Upper lobe of left lung (tissue), 6 donors: Measurements from ENCODE around the gene KRTAP9-6. TPM values are rescaled to one million over a fixed set of nuclear protein-coding genes. Genes with fewer than 3 reads are reported as not detected.

Source experiments
- ATAC-seq, 2 donors: fragments of 200-7000 bp; cut with Tn5 transposase; one replicate each; pipeline ENCODE4 v1.9.1; 2022; ENCODE audit warnings: mild to moderate bottlenecking in 2 of 2, moderate library complexity in 2 of 2; ENCODE audit not compliant: low FRiP score in 2 of 2
- DNase-seq, 2 donors: peaks; one replicate each; pipeline ENCODE4 v3.0.0-alpha.2; 2019 to 2020
- H3K27ac ChIP-seq, 4 donors: fragments of 200-600 bp; sonication (generic); one replicate each; pipeline ENCODE4 v1.5.1; 2016 to 2019
- H3K27me3 ChIP-seq, 4 donors: fragments of 200-600 bp; sonication (generic); one replicate each; pipeline ENCODE4 v1.5.1; 2017 to 2019
- H3K36me3 ChIP-seq, 4 donors: fragments of 200-600 bp; sonication (generic); one replicate each; pipeline ENCODE4 v1.5.1; 2016 to 2019
- H3K4me1 ChIP-seq, 4 donors: fragments of 200-600 bp; sonication (generic); one replicate each; pipeline ENCODE4 v1.5.1; 2018 to 2019
- H3K4me3 ChIP-seq, 4 donors: fragments of 200-600 bp; sonication (generic); one replicate each; pipeline ENCODE4 v1.5.1; 2017 to 2019; ENCODE audit warnings: mild to moderate bottlenecking in 2 of 4, moderate library complexity in 1 of 4
- H3K9me3 ChIP-seq, 4 donors: fragments of 200-600 bp; sonication (generic); one replicate each; pipeline ENCODE4 v1.5.1; 2018 to 2019
- CTCF ChIP-seq, 6 experiments: fragments of 450-650 bp in 4 of 6; fragments of 200-600 bp in 2 of 6; sonication (generic) in 2 of 6; IDR thresholded peaks; one replicate each; pipeline ENCODE4 v1.5.1; 2016 to 2019; ENCODE audit warnings: antibody characterized with exemption in 6 of 6
- EP300 ChIP-seq, 4 donors: sonication (generic); formaldehyde crosslinking; IDR thresholded peaks; one replicate each; pipeline ENCODE4 v1.5.1; 2017; ENCODE audit warnings: antibody characterized with exemption in 4 of 4, control low read depth in 2 of 4
- POLR2A ChIP-seq, 4 donors: fragments of 450-650 bp; IDR thresholded peaks; one replicate each; pipeline ENCODE4 v1.5.1; 2016 to 2017; ENCODE audit warnings: antibody characterized with exemption in 4 of 4, mild to moderate bottlenecking in 2 of 4
- POLR2AphosphoS5 ChIP-seq, 2 donors: sonication (generic); formaldehyde crosslinking; IDR thresholded peaks; one replicate each; pipeline ENCODE4 v1.5.1; 2017; ENCODE audit warnings: antibody characterized with exemption in 2 of 2
- WGBS, 2 donors: methylation state at CpG; one replicate each; pipeline ENCODE4 v1.1.5; 2017 to 2018; 5-methylcytosine and 5-hydroxymethylcytosine counted together
- total RNA-seq, 6 donors: library from RNA; depleted of rRNA in 4 of 6; stranded (reverse); fragments of >200 nt in 4 of 6; gene quantifications; one replicate each; pipeline versions ENCODE4 v1.1.0 to v1.2.1, GENCODE V29; 2016 to 2021
- donor health status: DM: no; HTN: no; CAD: no; lungs with moderate emphysema.
- donor health status: DM: no; HTN: yes; CAD: no; lungs with severe emphysema.

KRTAP9-6 gene
- total RNA-seq, 6 donors from 2014 or later, result not detected

GRCh38 chr17:41278176-41278955 lies 13.2 kb downstream of the KRTAP9-6 start:
- TF ChIP-seq POLR2A (IDR thresholded peaks at IDR 0.05), result no peak
- no peak for TF ChIP-seq EP300 (IDR thresholded peaks at IDR 0.05)
- TF ChIP-seq POLR2AphosphoS5 (IDR thresholded peaks at IDR 0.05), result no peak
- TF ChIP-seq CTCF (IDR thresholded peaks at IDR 0.05), result no peak
- Histone ChIP-seq H3K4me3 (no peak overlapping the region), H3K27ac (no peak overlapping the region), H3K4me1 (no peaks in the 10 kb centered on the region), H3K9me3 (no peaks in the 10 kb centered on the region), H3K27me3 (no peaks in the 10 kb centered on the region), H3K36me3 (no peaks in the 10 kb centered on the region)
- 87 to 88% methylated on average over 3 of the region's 3 CpGs for WGBS, 2 donors
- DNase-seq (no peak), ATAC-seq (no peak)

GRCh38 chr17:41284043-41284442 lies 18.9 kb downstream of the KRTAP9-6 start:
- no peak for TF ChIP-seq CTCF (IDR thresholded peaks at IDR 0.05)
- no peak for TF ChIP-seq POLR2A (IDR thresholded peaks at IDR 0.05)
- TF ChIP-seq POLR2AphosphoS5 (IDR thresholded peaks at IDR 0.05), result no peak
- no peak for TF ChIP-seq EP300 (IDR thresholded peaks at IDR 0.05)
- no peaks in the 10 kb centered on the region for H3K4me1 ChIP-seq
- H3K4me3 ChIP-seq, result no peak overlapping the region
- ATAC-seq, result no peak
- DNase-seq, result no peak
- 48 to 53% methylated on average over 3 of the region's 3 CpGs for WGBS, 2 donors
- H3K27ac ChIP-seq, result no peak overlapping the region
- H3K9me3 ChIP-seq, result no peaks in the 10 kb centered on the region
- H3K36me3 ChIP-seq, result no peaks in the 10 kb centered on the region
- no peaks in the 10 kb centered on the region for H3K27me3 ChIP-seq

- Histone ChIP-seq H3K27me3 (no peaks in the 10 kb centered on the region), H3K36me3 (no peaks in the 10 kb centered on the region), H3K27ac (no peak overlapping the region), H3K9me3 (no peaks in the 10 kb centered on the region), H3K4me3 (no peak overlapping the region), H3K4me1 (no peaks in the 10 kb centered on the region)
- WGBS, 2 donors, result 10 to 17% methylated on average over 2 of the region's 2 CpGs
- TF ChIP-seq POLR2AphosphoS5 (IDR thresholded peaks at IDR 0.05), result no peak
- no peak for TF ChIP-seq CTCF (IDR thresholded peaks at IDR 0.05)
- TF ChIP-seq POLR2A (IDR thresholded peaks at IDR 0.05), result no peak
- TF ChIP-seq EP300 (IDR thresholded peaks at IDR 0.05), result no peak
- ATAC-seq, result no peak
- no peak for DNase-seq
Observed at GRCh38 chr17:41284546-41284945, 19.4 kb downstream of the KRTAP9-6 start.

GRCh38 chr17:41287050-41287449 lies 21.9 kb downstream of the KRTAP9-6 start:
- TF ChIP-seq CTCF (IDR thresholded peaks at IDR 0.05) (no peak), EP300 (IDR thresholded peaks at IDR 0.05) (no peak), POLR2AphosphoS5 (IDR thresholded peaks at IDR 0.05) (no peak), POLR2A (IDR thresholded peaks at IDR 0.05) (no peak)
- 76 to 80% methylated on average over 3 of the region's 3 CpGs for WGBS, 2 donors
- H3K4me1 ChIP-seq, result no peaks in the 10 kb centered on the region
- no peaks in the 10 kb centered on the region for H3K9me3 ChIP-seq
- no peak for ATAC-seq
- no peak overlapping the region for H3K4me3 ChIP-seq
- no peaks in the 10 kb centered on the region for H3K36me3 ChIP-seq
- no peak overlapping the region for H3K27ac ChIP-seq
- no peaks in the 10 kb centered on the region for H3K27me3 ChIP-seq
- no peak for DNase-seq

- no peak for DNase-seq
Observed at GRCh38 chr17:41294016-41294415, 28.8 kb downstream of the KRTAP9-6 start.

More at GRCh38 chr17:41294016-41294415, 28.8 kb downstream of the KRTAP9-6 start:
- Histone ChIP-seq H3K27ac (no peak overlapping the region), H3K27me3 (no peaks in the 10 kb centered on the region), H3K9me3 (no peaks in the 10 kb centered on the region), H3K4me1 (no peaks in the 10 kb centered on the region), H3K4me3 (no peak overlapping the region), H3K36me3 (no peaks in the 10 kb centered on the region)
- TF ChIP-seq POLR2A (IDR thresholded peaks at IDR 0.05) (no peak), EP300 (IDR thresholded peaks at IDR 0.05) (no peak), POLR2AphosphoS5 (IDR thresholded peaks at IDR 0.05) (no peak), CTCF (IDR thresholded peaks at IDR 0.05) (no peak)
- WGBS, 2 donors, result 69 to 80% methylated on average over 1 of the region's 1 CpG
- ATAC-seq, result no peak
